ENCODE data around the gene MPC2. TPM values are rescaled to one million over a fixed set of nuclear protein-coding genes. Genes with fewer than 3 reads are reported as not detected.

The MPC2 gene
- polyA plus RNA-seq, 1 donor (not counting 4 experiments of a cell fraction or from before 2014, with no cell fraction given): 61.6 TPM

DNA sequence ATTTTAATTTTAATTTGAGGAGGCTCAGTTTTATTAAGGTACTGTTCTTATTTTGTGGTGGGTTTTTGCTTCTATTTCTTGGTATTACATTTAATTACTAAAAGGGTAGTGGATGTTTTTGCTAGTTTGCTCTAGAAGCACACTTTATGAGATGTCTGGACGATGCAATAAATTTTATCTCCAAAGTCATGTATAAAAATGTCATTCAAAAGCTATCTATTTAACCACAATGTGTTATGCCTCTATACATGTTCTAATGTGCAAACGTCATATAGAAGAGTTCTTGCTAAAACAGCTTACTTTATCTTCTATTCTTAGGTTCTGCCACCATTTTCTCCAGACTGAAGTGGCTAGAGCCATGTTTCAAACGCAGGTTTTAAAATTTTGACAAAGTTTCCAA, 12.9 kb upstream of the MPC2 start:
- H3K36me3 ChIP-seq (ENCODE audit: control insufficient read depth in 2 of 2, extremely low read depth in 1 of 2, insufficient read depth in 2 of 2, low read length in 2 of 2): peaks cover 4 to 6% of the 10 kb centered on the region in 2 experiments
- H2AFZ ChIP-seq (ENCODE audit: control insufficient read depth, low read length): no peak overlapping the region
- FAIRE-seq (no peak), DNase-seq (ENCODE audit: low read depth, low spot score) (no peak)
- H3K27ac ChIP-seq (ENCODE audit: control insufficient read depth, insufficient read depth, low read length): no peak overlapping the region
- no peaks in the 10 kb centered on the region for H3K9me3 ChIP-seq (ENCODE audit: control insufficient read depth, low read depth, low read length)
- no peak overlapping the region for H3K9ac ChIP-seq (ENCODE audit: control insufficient read depth, extremely low read depth, insufficient read depth, low read length)
- H3K4me1 ChIP-seq (ENCODE audit: control insufficient read depth, extremely low read depth, insufficient read depth, low read length): no peaks in the 10 kb centered on the region
- TF ChIP-seq EZH2 (IDR thresholded peaks at IDR 0.05; ENCODE audit: low read length): no peak
- TF ChIP-seq, protein P1, sequence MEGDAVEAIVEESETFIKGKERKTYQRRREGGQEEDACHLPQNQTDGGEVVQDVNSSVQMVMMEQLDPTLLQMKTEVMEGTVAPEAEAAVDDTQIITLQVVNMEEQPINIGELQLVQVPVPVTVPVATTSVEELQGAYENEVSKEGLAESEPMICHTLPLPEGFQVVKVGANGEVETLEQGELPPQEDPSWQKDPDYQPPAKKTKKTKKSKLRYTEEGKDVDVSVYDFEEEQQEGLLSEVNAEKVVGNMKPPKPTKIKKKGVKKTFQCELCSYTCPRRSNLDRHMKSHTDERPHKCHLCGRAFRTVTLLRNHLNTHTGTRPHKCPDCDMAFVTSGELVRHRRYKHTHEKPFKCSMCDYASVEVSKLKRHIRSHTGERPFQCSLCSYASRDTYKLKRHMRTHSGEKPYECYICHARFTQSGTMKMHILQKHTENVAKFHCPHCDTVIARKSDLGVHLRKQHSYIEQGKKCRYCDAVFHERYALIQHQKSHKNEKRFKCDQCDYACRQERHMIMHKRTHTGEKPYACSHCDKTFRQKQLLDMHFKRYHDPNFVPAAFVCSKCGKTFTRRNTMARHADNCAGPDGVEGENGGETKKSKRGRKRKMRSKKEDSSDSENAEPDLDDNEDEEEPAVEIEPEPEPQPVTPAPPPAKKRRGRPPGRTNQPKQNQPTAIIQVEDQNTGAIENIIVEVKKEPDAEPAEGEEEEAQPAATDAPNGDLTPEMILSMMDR (optimal IDR thresholded peaks at IDR 0.05 in 1 of 3, IDR thresholded peaks at IDR 0.05 in 1 of 3, conservative IDR thresholded peaks at IDR 0.05 in 1 of 3; ENCODE audit: extremely low read depth in 1 of 3, insufficient read depth in 2 of 3, low read length in 3 of 3): no peak
- H3K27me3 ChIP-seq (ENCODE audit: control insufficient read depth, extremely low read depth, insufficient read depth, low read length): no peaks in the 10 kb centered on the region
- peaks cover 66% of the 10 kb centered on the region for H3K79me2 ChIP-seq (ENCODE audit: control insufficient read depth, insufficient read depth, low read length)
- H3K9me1 ChIP-seq (ENCODE audit: control insufficient read depth, extremely low read depth, insufficient read depth, low read length): no peaks in the 10 kb centered on the region
- dilution Hi-C loops (cut with MboI; ENCODE audit: extremely low pct_ligation_motif_present, low sequenced_read_pairs): no loop called here
- H4K20me1 ChIP-seq (ENCODE audit: control insufficient read depth, extremely low read depth, insufficient read depth, low read length): no peaks in the 10 kb centered on the region
- H3K4me2 ChIP-seq (ENCODE audit: control insufficient read depth, extremely low read depth, insufficient read depth, low read depth, low read length): no peak overlapping the region
- no peak overlapping the region for H3K4me3 ChIP-seq (ENCODE audit: control insufficient read depth in 2 of 3, extremely low read depth in 1 of 3, insufficient read depth in 2 of 3, low read depth in 1 of 3, low read length in 3 of 3)

DNA sequence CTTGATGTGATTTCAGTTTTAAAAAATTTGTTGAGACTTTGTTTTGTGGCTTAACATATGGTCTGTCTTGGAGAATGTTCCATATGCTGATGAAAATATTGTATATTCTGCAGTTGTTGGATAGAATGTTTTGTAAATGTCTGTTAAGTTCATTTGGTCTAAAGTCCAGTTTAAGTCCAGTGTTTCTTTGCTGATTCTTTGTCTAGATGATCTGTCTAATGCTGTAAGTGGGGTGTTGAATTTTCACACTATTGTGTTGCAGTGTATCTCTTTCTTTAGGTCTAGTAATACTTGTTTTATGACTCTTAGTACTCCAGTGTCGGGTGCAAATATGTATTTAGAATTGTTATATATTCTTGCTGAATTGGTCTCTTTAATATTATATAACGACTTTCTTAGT, 10.9 kb upstream of the MPC2 start:
- no peak overlapping the region for H3K9ac ChIP-seq (ENCODE audit: control insufficient read depth, extremely low read depth, insufficient read depth, low read length)
- peaks cover 2 to 4% of the 10 kb centered on the region in 2 experiments for H3K36me3 ChIP-seq (ENCODE audit: control insufficient read depth in 2 of 2, extremely low read depth in 1 of 2, insufficient read depth in 2 of 2, low read length in 2 of 2)
- H3K9me1 ChIP-seq (ENCODE audit: control insufficient read depth, extremely low read depth, insufficient read depth, low read length): no peaks in the 10 kb centered on the region
- no peak for DNase-seq (ENCODE audit: low read depth, low spot score)
- H4K20me1 ChIP-seq (ENCODE audit: control insufficient read depth, extremely low read depth, insufficient read depth, low read length): no peaks in the 10 kb centered on the region
- no peak overlapping the region for H2AFZ ChIP-seq (ENCODE audit: control insufficient read depth, low read length)
- FAIRE-seq: no peak
- no peak overlapping the region for H3K27ac ChIP-seq (ENCODE audit: control insufficient read depth, insufficient read depth, low read length)
- H3K79me2 ChIP-seq (ENCODE audit: control insufficient read depth, insufficient read depth, low read length): peaks cover 85% of the 10 kb centered on the region
- no peaks in the 10 kb centered on the region for H3K9me3 ChIP-seq (ENCODE audit: control insufficient read depth, low read depth, low read length)
- no peaks in the 10 kb centered on the region for H3K27me3 ChIP-seq (ENCODE audit: control insufficient read depth, extremely low read depth, insufficient read depth, low read length)
- H3K4me3 ChIP-seq (ENCODE audit: control insufficient read depth in 2 of 3, extremely low read depth in 1 of 3, insufficient read depth in 2 of 3, low read depth in 1 of 3, low read length in 3 of 3): no peak overlapping the region
- no peak for TF ChIP-seq EZH2 (IDR thresholded peaks at IDR 0.05; ENCODE audit: low read length)
- TF ChIP-seq, protein P1 (optimal IDR thresholded peaks at IDR 0.05 in 1 of 3, IDR thresholded peaks at IDR 0.05 in 1 of 3, conservative IDR thresholded peaks at IDR 0.05 in 1 of 3; ENCODE audit: extremely low read depth in 1 of 3, insufficient read depth in 2 of 3, low read length in 3 of 3): no peak
- H3K4me2 ChIP-seq (ENCODE audit: control insufficient read depth, extremely low read depth, insufficient read depth, low read depth, low read length): no peak overlapping the region
- dilution Hi-C loops (cut with MboI; ENCODE audit: extremely low pct_ligation_motif_present, low sequenced_read_pairs): no loop called here
- H3K4me1 ChIP-seq (ENCODE audit: control insufficient read depth, extremely low read depth, insufficient read depth, low read length): no peaks in the 10 kb centered on the region
